Activated CD8-positive, alpha-beta memory T cell treated with anti-CD3 and anti-CD28 coated beads, Interleukin-2, amount 50 U/mL, for 1 hour (primary cell): ENCODE measurements around the gene GALR2.
"Not testable (repeated sequence)": the region's sequence is repeated elsewhere in the genome, so short reads cannot be mapped to it uniquely, and the experiment has no call there.

ENCODE experiments used
- DNase-seq: peaks from one replicate; pipeline ENCODE4 v3.0.0-alpha.2; 2020; ENCODE audit errors: extremely low read depth

Gene GALR2

DNA sequence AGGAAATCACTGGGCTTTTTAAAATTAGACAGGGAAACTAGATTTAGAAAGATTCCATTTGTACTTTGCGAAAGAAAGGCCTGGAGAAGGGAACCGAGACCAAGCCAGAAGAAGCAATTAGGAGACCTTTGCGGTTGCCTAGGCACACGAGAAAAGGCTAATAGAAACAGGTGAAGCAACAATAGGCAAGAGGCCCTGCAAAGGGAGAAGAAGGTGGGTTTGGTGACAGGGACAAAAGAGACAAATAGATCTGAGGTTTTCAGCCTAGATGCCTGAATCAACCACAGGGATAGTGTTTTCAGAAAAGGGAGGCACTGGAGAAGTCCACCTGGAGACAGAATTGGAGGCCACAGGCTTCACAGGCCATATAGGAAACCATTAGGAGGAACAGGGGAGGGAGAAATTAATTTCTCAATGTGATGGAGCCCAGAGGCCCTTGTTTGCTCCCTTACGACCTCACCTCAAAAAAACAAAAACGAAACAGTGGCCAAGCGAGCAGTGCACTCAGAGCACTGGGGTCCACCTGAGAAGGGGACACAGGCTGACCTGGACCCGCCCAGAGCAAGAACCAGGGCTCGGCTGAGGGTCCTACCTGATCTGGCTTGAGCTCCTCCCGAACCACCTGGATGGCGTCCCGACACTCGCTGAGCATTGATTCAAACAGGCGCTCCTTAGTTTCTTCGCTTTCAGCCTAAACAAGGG, 24.6 kb upstream of the GALR2 start:
- no peak for DNase-seq

DNA sequence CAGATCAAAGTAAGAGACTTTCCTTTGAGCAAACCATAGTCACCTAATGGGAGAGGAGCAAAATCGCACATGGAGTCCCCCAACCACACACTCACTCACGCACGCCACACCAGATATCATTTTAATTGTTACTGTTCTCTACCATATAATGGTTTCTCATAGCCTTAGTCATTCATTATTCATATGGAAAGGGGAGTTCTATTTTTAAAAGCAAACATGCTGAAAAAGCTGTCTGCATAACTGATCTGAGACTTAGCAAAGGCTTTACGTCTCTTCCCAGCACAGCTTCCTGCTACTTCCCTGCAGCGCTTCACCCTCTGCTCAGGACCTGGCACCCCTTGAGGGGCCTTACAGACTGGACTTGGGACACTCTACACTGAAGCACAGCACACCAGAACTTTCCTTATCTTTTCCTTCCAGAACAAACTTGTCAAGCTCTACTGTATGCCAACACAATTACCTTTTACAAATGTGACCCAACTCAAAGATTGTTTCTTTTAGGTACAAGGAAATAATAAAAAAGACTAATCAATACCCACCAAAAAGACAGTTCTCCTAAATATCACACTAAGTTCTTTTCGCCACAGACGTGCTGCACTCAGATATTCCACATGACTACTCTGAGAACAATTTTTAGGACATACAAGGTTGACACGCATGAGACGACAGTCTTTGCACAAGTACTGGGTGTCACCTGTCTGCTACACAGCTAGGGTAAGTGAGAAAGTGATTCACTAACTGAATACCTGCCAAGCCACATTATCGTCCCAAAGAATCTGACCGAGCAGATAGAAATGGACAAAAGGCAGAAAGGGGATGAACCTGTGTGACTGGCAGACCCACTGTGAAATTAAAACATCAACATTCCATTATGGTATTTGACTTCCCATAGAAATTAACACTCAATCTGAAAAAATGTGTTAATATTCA, 23.8 kb upstream of the GALR2 start:
- no peak for DNase-seq

DNA sequence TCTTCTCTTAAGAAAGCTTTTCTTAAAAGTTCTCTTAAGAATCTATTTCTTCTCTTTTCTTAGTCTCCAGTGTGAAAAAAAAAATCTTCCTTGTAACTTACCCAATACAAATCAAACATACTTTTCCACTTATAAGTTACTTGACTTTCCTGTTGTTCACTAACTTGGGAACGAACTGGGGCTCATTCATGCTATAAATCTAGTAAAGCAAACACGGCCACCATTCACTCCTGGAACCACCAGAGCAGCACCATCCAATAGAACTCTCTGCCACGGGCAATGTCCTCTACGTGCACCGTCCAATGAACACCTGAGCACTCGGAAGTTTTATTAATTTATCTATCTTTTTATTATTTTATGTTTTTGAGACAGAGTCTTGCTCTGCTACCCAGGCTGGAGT, 23.0 kb upstream of the GALR2 start:
- DNase-seq = no peak

DNA sequence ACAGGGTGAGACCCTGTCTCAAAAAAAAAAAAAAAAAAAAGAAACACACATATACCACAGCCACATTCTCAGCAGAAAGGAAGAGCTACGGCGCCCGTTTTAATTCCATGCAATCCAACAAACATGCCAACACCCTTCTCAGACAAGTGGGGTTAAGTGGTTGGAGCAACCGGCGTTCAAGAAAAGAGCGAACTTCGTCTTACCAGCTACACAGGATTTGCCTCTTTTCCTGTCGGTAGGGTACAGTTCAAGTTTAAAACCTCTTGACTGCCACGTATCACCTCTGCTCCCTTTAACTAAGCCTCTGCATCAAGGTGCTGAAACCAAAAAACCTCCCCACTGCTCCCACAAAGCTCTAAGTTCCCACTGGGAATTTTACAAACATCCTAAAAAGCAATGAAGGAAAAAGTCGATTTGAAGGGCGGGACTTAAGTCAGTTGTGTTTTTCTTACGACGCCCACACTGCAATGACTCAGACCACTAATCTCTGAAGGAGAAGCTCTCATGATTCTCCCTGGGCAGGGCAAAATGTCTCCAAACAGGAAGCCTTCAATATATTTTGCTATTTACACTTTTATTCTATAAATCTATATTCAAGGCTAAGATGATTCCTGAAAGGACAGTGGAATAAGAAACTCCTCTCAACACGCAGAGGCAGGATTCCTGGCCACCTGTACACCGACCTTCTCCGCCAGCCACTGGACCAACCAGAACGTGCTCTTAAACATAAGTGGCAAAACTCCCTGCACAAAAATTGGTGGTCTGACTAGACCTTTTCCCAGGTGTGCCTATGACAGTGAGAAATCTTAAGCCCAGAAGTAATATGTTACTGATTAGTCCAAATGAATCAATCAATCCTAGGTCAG, 21.1 kb upstream of the GALR2 start:
- no peak for DNase-seq

DNA sequence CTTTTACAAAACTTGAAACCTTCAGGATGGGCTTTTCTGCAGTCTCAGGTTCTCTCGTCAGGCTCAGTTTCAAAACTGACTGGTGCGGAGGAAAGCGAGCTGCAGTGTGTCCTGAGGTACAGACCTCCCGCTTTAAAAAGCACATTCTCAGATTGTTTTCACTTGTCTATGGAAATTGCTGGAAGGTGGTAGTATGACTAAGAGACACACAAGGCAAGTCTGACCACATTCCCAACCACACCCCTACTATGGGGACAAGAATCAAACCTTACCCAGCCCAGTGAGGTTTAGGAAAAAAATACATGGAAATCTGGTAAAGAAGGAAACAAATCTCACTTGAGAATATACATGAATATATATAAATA, 20.5 kb upstream of the GALR2 start:
- DNase-seq = no peak

DNA sequence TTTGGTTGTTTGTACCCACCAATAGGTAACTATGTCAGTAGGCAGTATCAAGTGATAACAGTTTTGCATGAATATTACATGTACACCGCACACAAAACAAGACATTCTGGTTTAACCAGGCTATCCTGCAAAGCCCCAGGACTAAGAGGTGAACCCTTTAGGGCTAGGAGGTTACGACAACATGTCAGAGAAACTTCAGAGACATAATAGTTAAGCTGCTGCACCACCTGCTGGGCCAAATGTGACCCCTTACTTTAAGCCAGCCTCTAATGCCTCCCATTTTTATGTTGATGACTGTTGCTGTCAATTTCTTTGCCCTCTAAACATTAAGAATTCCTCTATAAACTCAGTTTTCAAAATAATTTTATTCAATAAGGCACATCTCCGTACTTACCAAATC, 17.7 kb upstream of the GALR2 start:
- DNase-seq = no peak

DNA sequence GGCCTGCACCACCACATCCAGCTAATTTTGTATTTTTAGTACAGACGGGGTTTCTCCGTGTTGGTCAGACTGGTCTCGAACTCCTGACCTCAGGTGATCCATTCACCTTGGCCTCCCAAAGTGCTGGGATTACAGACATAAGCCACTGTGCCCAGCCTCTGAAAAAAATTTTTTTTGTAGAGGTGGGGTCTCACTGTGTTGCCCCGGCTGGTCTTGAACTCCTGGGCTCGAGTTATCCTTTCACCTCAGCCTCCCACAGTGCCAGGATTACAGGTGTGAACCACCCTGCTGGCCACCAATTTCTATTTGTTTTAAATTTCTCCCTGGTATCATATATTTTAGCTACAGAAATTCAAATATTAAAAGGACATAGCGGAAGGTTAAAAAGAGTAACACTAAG, 16.3 kb upstream of the GALR2 start:
- not testable (repeated sequence) for DNase-seq

DNA sequence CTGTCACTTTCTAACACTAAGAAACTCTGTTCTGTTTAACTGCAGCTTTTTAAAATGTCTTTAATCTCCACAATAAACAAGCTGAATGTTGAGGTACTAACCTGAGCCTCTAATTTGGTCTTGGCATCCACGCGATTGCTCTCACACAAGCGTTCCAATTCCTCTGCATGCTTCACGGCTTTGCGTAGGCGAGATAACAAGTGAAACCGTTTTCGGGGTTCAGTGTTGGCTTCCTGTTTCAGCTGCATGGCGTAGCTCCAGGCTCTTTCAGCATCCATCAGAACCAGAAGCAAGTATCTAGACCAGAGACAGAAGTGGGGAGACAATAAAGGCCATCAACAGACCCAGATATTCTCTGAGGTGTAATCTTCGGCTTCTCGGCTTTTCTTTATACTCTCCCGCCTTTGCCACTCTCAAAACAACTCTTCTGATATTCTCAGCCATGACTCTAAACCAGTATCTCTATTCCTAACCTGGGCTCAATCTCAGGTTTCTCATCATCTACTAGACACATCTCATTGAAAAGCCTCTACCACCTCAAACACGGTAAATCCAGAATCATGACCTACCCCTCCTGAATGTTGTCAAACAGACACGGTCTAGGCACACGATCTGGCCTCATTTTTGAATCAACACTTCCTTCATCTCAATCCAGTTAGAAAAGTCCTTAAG, 10.6 kb upstream of the GALR2 start:
- no peak for DNase-seq

DNA sequence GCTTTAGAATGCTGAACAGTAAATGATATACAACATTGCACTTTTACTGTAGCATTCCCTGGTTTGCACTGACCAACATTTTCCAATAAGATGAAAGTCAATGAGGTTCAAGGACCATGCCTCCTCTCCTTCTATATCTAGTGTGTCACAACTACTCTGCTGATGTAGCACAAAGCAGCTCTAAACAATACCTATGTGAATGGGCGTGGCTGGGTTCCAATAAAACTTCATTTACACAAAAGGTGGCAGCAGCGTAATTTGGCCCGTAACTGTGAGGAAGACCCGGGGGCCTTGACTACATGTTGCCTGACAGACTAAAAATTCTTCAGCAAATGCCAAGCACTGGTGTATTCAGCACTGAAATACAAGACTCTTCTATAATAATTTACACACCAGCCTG, 8.8 kb upstream of the GALR2 start:
- DNase-seq = no peak

DNA sequence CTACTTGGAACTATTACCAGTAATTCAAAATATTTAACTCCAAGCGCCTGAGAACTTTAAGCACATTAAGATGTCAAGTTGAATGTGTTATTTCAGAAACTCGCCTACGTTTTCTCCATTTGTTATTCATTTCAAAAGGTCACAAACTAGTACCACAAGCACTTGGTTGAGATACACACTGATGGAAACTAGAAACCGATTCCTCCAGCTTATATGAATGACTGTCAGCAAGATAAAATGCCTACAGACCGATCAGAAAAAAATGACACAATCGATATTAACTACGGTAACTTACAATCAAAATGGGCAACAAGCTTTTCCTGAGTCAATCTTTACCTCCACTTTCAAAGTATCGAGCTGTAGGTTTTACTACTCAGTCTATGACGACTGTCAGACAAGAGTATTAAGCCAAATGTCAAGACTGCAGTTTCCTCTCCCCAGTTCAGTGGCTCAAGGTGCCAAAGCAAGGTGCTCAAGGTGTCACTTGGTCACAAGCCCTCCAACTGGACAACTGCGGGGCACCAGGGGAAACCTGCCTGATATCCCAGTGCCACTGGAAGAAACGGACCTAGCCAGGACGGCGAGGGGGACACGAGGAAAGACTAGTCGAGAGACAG, 2.9 kb upstream of the GALR2 start:
- DNase-seq = no peak

DNA sequence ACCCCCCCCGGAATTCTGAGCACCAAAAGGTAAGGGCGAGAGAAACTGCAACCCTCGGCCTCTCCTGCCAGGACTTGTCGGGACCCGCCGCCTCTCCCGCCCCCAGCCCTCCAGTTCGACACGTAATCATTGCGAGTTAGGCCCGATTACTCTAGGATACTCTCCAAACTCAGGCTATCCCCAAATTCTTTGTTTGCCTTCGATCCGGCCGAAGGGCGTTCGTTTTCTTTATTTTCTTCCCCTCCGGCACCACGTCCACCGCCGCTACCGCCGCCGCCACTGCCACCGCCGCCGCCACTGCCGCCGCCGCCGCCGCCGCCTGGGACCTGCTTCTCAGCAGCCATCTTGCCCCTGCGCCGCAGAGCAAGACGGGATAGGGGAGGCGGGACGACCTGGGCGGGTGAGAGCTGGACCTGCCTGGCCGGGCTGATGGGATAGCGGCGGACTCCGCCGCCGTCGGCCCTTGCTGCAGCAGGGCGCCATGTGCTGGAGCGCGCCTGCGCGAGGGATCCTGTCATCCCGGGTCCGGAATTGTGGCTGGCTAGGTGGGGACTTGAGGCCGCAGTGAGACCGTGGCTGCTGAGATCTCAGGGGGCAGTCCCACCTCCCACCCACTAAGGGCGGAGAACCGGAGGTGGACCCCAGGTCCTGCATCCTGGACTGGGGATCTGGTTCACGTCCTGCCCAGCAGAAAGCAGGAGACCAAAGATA, 2.3 kb upstream of the GALR2 start, which contains the start of gene SRP68:
Gene SRP68 (minus strand): TSS at position 370 of the 711 bp plus-strand sequence. CDS start 26 bp downstream, at position 344.
- DNase-seq = peak; percentile 58

DNA sequence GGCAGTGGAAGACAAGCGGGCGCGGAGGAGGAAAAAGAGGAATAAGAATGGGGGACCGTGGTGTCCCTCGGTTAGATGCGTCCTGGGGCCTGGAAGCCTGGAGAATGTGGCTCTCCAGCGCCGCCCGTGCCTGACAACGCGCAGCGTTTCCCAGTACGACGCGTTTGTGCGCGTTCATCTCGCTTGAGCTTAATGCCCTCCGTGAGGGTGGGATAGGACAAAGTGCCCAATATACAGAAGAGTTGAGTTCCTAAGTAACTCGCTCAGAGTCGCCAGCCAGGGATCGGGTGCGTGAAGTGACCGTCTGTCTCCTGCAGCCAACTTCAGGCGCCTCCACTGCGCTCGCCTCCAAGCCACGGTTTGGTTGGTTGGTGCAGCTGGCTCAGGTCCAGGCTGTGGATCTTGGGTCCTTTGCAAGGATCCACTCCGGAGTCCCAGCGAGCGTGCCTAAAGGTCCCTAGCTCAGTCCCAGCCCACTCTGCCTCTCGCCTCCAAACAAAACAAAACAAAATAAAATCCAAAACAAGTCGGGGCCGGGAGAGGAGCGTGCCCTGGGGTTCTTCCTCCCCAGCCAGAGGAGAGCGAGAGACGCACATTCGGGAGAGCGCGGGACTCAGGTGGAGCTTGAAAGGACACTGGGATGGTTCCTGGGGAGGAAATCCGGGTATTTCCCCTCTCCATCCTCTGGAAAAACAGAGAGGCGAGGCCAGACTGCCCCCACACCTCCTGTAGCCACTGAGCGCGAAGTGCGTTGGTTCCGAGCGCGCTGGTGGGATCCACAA, 974 bp downstream of the GALR2 start:
- no peak for DNase-seq

DNA sequence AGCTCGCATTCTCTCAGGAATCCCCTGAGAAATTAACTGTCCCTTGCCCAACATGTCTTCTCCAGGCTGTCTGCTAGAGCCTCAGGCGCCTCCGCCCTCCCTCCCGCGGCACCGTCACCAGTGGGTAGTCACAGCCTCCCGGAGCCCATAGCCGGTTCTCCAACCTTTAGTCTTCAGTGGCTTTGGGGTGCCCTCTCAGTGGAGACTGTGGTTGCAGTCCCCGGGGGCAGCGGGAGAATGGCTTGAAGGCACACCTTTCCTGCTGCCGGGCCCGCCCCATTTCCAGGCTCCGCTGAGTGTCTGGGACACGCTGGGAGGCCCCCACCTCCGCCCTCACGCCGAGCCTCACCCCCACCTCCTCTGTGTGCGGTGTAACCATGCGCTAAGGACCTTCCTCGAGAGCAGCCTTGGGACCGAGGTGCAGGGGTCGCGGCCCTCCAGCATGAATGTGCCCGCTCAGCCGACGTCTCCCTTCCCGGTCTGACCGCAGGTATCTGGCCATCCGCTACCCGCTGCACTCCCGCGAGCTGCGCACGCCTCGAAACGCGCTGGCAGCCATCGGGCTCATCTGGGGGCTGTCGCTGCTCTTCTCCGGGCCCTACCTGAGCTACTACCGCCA, 1.7 kb downstream of the GALR2 start:
- DNase-seq = no peak

DNA sequence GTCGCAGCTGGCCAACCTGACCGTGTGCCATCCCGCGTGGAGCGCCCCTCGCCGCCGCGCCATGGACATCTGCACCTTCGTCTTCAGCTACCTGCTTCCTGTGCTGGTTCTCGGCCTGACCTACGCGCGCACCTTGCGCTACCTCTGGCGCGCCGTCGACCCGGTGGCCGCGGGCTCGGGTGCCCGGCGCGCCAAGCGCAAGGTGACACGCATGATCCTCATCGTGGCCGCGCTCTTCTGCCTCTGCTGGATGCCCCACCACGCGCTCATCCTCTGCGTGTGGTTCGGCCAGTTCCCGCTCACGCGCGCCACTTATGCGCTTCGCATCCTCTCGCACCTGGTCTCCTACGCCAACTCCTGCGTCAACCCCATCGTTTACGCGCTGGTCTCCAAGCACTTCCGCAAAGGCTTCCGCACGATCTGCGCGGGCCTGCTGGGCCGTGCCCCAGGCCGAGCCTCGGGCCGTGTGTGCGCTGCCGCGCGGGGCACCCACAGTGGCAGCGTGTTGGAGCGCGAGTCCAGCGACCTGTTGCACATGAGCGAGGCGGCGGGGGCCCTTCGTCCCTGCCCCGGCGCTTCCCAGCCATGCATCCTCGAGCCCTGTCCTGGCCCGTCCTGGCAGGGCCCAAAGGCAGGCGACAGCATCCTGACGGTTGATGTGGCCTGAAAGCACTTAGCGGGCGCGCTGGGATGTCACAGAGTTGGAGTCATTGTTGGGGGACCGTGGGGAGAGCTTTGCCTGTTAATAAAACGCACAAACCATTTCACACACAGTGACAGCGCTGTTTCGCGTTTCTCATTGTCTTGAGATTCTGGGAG, 2.4 kb downstream of the GALR2 start:
- DNase-seq = no peak

DNA sequence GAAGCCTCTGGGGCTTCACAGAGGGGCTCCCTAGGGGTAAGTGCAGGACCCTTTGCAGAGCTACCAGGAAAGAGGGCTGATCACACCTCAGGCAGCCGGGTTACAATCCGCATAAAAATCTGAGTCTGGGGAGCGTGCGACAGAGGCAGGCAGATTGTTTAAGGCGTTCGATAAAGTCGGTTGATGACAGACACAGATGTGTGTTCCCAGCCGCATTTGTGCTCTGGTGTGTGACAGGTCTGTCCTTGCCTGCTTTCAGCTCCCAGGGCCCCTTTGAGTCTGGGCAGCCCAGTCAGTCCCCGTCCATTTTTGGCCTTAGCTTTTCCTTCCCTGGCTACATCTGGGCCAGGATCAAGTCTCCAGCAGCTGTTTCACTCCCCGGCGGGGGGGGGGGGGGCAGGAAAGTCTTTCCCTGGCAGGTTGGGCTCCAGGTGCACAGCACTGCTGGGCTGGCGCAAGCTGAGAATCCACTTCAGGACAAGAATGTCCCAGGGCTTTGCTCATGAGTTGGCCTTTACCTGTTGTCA, 3.1 kb downstream of the GALR2 start:
- no peak for DNase-seq

DNA sequence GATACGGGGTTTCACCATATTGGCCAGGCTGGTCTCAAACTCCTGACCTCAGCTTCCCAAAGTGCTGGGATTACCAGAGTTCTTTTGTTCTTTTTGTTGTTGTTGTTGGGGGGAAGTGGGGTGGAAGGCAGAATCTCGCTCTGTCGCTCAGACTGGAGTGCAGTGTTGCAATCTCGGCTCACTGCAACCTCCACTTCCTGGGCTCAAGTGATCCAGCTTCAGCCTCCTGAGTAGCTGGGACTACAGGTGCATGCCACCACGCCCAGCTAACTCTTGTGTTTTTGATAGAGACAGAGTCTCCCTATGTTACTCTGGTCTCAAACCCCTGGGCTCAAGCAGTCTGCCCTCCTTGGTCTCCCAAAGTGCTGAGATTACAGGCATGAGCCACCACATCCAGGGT, 3.8 kb downstream of the GALR2 start:
- DNase-seq = not testable (repeated sequence)

DNA sequence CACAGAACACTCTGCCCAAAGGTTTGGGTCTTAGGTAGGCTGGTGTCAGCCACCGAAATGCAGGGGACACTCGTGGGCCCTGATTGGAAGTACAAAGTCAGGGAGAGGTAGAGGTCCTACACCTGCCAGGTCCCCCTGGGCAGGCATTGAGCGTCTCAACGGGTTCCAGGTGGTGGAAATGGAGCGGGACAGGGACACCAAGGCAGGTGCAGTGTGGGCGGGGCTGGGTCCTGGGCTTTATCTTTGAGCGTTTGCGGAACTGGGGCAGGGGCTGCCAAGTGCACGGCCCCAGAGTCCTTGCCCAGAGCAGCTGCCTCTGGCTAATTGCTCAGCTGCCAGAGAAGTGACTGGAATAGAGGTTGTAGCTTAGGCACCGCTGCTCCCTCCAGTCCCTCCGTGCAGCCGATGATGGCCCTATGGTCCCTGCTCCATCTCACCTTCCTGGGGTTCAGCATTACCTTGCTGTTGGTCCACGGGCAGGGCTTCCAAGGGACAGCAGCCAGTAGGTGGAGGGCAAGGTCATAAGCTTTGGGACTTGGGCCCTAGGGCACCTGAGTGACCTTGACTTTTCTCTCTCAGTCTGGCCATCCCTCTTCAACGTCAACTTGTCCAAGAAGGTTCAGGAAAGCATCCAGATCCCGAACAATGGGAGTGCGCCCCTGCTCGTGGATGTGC, 4.4 kb downstream of the GALR2 start, which contains the start of gene ZACN:
Gene ZACN (plus strand): TSS at position 323 of the 675 bp plus-strand sequence. CDS start 83 bp downstream, at position 406.
- DNase-seq = no peak
